ENCODE measurements around the gene FAM227A. TPM values are rescaled to one million over a fixed set of nuclear protein-coding genes. Genes with fewer than 3 reads are reported as not detected.
A peak's percentile ranks its signal among the peaks of the same experiment; 100 is the strongest.

FAM227A gene
- total and polyA plus RNA-seq, 2 of the 13 experiments (the other 11 are each of a cell fraction or from before 2014, with no cell fraction given) = 1.0 to 1.5 TPM

GRCh38 chr22:38656256-38657044, at the start of gene FAM227A, which contains the start of gene CBY1 (continued):
- no peak for TF ChIP-seq TEAD2 (CRISPR knock-in tag; IDR thresholded peaks at IDR 0.05)
- peak; percentile 57; the same call in 1 of the 2 replicates for TF ChIP-seq ZNF607 (CRISPR knock-in tag; IDR thresholded peaks at IDR 0.05; ENCODE audit: borderline replicate concordance)
- no peak for TF ChIP-seq PATZ1 (CRISPR knock-in tag; IDR thresholded peaks at IDR 0.05)
- TF ChIP-seq ZNF567 (CRISPR knock-in tag; IDR thresholded peaks at IDR 0.05; ENCODE audit: borderline replicate concordance) = no peak
- TF ChIP-seq FOSL1 (CRISPR knock-in tag; IDR thresholded peaks at IDR 0.05; ENCODE audit: borderline replicate concordance) = no peak
- TF ChIP-seq CC2D1A (CRISPR knock-in tag; IDR thresholded peaks at IDR 0.05) = 0 out of 2 replicates have a peak, but pooled peaks have one; percentile 20
- no peak for TF ChIP-seq EHMT2 (IDR thresholded peaks at IDR 0.05; ENCODE audit: borderline replicate concordance, low read depth, low read length)
- TF ChIP-seq ATF4 (CRISPR knock-in tag; IDR thresholded peaks at IDR 0.05) = no peak
- TF ChIP-seq BRCA1 (CRISPR knock-in tag; IDR thresholded peaks at IDR 0.05) = 0 out of 2 replicates have a peak, but pooled peaks have one; percentile 20
- no peak for TF ChIP-seq ZNF776 (CRISPR knock-in tag; IDR thresholded peaks at IDR 0.05)
- 0 out of 2 replicates have a peak, but pooled peaks have one; percentile 14 for TF ChIP-seq ZFP37 (CRISPR knock-in tag; IDR thresholded peaks at IDR 0.05; ENCODE audit: borderline replicate concordance)
- TF ChIP-seq ZNF580 (CRISPR knock-in tag; IDR thresholded peaks at IDR 0.05; ENCODE audit: borderline replicate concordance, low read depth) = no peak
- TF ChIP-seq NR2F6 (IDR thresholded peaks at IDR 0.05) = no peak
- 0 out of 2 replicates have a peak, but pooled peaks have one; percentile 22 for TF ChIP-seq NR2F6 (CRISPR knock-in tag; IDR thresholded peaks at IDR 0.05)
- no peak for TF ChIP-seq MEIS2 (CRISPR knock-in tag; IDR thresholded peaks at IDR 0.05)
- TF ChIP-seq GPN1 (CRISPR knock-in tag; IDR thresholded peaks at IDR 0.05; ENCODE audit: borderline replicate concordance) = no peak
- no peak for TF ChIP-seq ZSCAN20 (CRISPR knock-in tag; IDR thresholded peaks at IDR 0.05; ENCODE audit: borderline replicate concordance)
- no peak for TF ChIP-seq MBD4 (IDR thresholded peaks at IDR 0.05; ENCODE audit: borderline replicate concordance, low read length)
- no peak for TF ChIP-seq ZBTB46 (CRISPR knock-in tag; IDR thresholded peaks at IDR 0.05; ENCODE audit: borderline replicate concordance)
- TF ChIP-seq HIVEP1 (CRISPR knock-in tag; IDR thresholded peaks at IDR 0.05) = no peak
- TF ChIP-seq ZNF274 (CRISPR knock-in tag; IDR thresholded peaks at IDR 0.05) = 0 out of 2 replicates have a peak, but pooled peaks have one; percentile 23
- no peak; the same call in 1 of the 2 replicates for TF ChIP-seq ZBTB25 (CRISPR knock-in tag; IDR thresholded peaks at IDR 0.05)

Measured in HepG2 (cell line).